ENCODE results near the gene INTS4. TPM values are rescaled to one million over a fixed set of nuclear protein-coding genes. Genes with fewer than 3 reads are reported as not detected.
"Not testable (repeated sequence)": the region's sequence is repeated elsewhere in the genome, so short reads cannot be mapped to it uniquely, and the experiment has no call there.

INTS4 gene
- polyA plus RNA-seq, 1 experiment: 18.9 TPM

DNA sequence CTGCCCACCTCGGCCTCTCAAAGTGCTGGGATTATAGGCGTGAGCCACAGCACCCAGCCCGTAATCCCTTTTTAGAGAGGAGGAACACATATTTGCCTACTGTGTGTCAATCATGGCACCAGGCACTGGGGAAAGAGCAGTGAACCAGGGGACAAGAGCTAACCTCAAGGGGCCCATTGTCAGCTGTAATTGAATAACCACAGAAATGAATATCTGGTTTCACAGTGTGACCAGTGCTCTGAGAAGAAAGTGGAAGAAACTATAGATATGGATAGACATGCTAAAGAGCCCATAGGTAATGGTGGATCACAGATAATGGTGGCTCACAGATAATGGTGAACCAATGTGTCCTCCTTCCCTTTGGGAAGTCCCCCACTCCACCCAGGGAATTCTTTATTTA is 37.2 kb upstream of the INTS4 start:
- ChIA-PET CTCF (interaction anchor here (1.3 to 1.9 kb wide), 2 partner anchors 12 to 15 kb away, joined by 3 to 8 read pairs; no protein-coding TSS in a partner anchor), POLR2A (no interaction called here)
- TF ChIP-seq, protein P1, sequence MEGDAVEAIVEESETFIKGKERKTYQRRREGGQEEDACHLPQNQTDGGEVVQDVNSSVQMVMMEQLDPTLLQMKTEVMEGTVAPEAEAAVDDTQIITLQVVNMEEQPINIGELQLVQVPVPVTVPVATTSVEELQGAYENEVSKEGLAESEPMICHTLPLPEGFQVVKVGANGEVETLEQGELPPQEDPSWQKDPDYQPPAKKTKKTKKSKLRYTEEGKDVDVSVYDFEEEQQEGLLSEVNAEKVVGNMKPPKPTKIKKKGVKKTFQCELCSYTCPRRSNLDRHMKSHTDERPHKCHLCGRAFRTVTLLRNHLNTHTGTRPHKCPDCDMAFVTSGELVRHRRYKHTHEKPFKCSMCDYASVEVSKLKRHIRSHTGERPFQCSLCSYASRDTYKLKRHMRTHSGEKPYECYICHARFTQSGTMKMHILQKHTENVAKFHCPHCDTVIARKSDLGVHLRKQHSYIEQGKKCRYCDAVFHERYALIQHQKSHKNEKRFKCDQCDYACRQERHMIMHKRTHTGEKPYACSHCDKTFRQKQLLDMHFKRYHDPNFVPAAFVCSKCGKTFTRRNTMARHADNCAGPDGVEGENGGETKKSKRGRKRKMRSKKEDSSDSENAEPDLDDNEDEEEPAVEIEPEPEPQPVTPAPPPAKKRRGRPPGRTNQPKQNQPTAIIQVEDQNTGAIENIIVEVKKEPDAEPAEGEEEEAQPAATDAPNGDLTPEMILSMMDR (IDR thresholded peaks at IDR 0.05; ENCODE audit: insufficient read depth, low read depth, low read length): no peak
- Histone ChIP-seq H3K27me3 (ENCODE audit: control insufficient read depth, insufficient read depth, low read length) (no peaks in the 10 kb centered on the region), H3K36me3 (ENCODE audit: control insufficient read depth, insufficient read depth, low read length) (no peaks in the 10 kb centered on the region), H3K4me3 (ENCODE audit: low read depth, low read length) (no peak overlapping the region)
- no peak for DNase-seq (ENCODE audit: low read depth)

DNA sequence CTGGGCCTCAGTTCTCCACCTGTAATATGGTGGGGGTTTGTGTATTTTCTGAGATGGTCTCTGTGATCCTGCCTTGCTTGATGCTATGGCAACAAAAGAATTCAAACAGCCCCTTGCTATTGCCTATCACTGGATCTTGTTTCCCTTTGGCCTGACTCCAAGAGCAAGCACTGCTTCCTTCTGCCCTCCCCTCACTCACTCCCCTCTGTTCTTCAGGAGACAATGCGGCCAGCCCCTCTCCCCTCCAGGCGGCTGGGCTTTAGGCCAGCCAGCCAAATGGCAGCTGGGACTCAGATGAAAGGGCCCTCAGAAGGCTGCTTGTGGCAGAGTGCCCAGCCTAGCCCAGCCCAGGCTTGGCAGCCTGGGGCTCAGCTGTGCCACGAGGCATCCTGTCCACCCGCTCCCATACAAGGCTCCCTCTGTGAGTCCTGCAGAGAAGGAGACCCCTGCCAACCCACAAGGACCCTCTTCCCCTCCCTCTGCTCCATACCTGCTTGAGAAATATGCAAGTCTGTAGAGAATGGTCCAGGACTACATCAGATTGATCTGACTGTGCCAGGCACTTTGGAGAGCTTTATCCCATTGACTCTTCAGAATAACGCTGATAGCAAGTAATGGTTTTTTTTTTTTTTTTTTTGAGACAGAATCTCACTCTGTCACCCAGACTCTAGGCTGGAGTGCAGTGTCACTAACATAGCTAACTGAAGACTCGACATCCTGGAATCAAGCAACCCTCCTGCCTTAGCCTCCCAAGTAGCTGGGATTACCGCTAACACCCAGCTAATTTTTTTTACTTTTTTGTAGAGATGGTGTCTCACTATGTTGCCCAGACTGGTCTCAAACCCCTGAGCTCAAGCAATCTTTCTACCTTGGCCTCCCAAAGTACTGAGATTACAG is 36.2 kb upstream of the INTS4 start:
- POLR2A ChIA-PET: interaction anchor here (0.6 to 0.7 kb wide), 2 partner anchors 159 to 380 kb away, joined by 9 to 22 read pairs; no protein-coding TSS in a partner anchor

DNA sequence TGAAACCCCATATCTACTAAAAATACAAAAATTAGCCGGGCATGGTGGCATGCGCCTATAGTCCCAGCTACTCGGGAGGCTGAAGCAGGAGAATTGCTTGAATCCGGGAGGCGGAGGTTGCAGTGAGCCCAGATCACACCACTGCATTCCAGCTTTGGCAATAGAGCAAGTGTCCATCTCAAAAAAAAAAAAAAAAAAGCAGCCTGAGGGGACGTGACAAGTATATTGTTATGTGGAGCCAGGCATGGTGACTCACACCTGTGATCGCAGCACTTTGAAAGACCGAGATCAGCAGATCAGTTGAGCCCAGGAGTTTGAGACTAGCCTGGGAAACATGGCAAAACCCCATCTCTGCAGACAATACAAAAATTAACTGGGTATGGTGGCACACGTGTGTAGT is 34.0 kb upstream of the INTS4 start:
- CTCF ChIA-PET; DNase-seq (ENCODE audit: low read depth); POLR2A ChIA-PET; H3K27me3 ChIP-seq (ENCODE audit: control insufficient read depth, insufficient read depth, low read length); H3K4me3 ChIP-seq (ENCODE audit: low read depth, low read length); H3K36me3 ChIP-seq (ENCODE audit: control insufficient read depth, insufficient read depth, low read length): not testable (repeated sequence)

More for the DNA sequence above, 36.2 kb upstream of the INTS4 start:
- H3K27me3 ChIP-seq (ENCODE audit: control insufficient read depth, insufficient read depth, low read length): no peaks in the 10 kb centered on the region
- CTCF ChIA-PET: interaction anchor here (0.9 to 1.9 kb wide), 3 partner anchors 13 to 150 kb away, joined by 3 to 8 read pairs (median 3); no protein-coding TSS in a partner anchor
- DNase-seq (ENCODE audit: low read depth): no peak
- TF ChIP-seq, protein P1 (IDR thresholded peaks at IDR 0.05; ENCODE audit: insufficient read depth, low read depth, low read length): no peak
- H3K4me3 ChIP-seq (ENCODE audit: low read depth, low read length): no peak overlapping the region
- no peaks in the 10 kb centered on the region for H3K36me3 ChIP-seq (ENCODE audit: control insufficient read depth, insufficient read depth, low read length)

DNA sequence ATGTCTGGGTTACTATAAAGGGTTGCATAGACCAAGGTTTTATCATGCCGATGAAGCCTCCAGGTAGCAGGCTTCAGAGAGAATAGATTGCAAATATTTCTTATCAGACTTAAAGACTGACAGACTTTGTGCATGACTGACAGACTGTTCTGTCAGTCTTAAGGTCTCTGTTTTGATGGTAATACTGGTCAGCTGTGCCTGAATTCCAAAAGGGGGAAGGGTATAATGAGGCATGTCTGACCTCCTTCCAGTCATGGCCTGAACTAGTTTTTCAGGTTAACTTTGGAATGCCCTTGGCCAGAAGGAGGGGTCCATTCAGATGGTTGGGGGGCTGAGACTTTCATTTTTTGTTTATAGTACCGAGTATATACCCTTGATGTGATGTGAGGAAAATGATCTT is 33.3 kb upstream of the INTS4 start:
- TF ChIP-seq, protein P1 (IDR thresholded peaks at IDR 0.05; ENCODE audit: insufficient read depth, low read depth, low read length): no peak
- Histone ChIP-seq H3K27me3 (ENCODE audit: control insufficient read depth, insufficient read depth, low read length) (no peaks in the 10 kb centered on the region), H3K36me3 (ENCODE audit: control insufficient read depth, insufficient read depth, low read length) (no peaks in the 10 kb centered on the region), H3K4me3 (ENCODE audit: low read depth, low read length) (no peak overlapping the region)
- ChIA-PET CTCF (no interaction called here), POLR2A (no interaction called here)
- DNase-seq (ENCODE audit: low read depth): no peak

DNA sequence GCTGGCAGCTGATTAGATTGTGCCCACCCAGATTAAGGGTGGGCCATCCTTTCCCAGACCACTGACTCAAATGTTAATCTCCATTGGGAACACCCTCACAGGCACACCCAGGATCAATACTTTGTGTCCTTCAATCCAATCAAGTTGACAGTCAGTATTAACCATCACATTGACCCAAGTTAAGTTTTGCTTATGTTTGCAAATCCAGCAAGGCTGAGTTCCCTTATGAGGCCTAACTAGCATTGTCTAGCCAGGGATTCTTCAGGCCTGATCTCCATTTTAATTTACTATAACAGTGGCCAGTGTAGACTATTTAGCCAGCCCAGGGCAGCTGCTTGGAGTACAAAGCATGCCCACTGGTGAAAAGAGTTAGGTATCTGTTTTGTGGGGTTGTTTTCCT is 30.9 kb upstream of the INTS4 start:
- CTCF ChIA-PET: no interaction called here
- POLR2A ChIA-PET: no interaction called here
- DNase-seq (ENCODE audit: low read depth): no peak

More for the DNA sequence above, 30.9 kb upstream of the INTS4 start:
- H3K36me3 ChIP-seq (ENCODE audit: control insufficient read depth, insufficient read depth, low read length): no peaks in the 10 kb centered on the region
- TF ChIP-seq, protein P1 (IDR thresholded peaks at IDR 0.05; ENCODE audit: insufficient read depth, low read depth, low read length): no peak
- H3K4me3 ChIP-seq (ENCODE audit: low read depth, low read length): no peak overlapping the region
- no peaks in the 10 kb centered on the region for H3K27me3 ChIP-seq (ENCODE audit: control insufficient read depth, insufficient read depth, low read length)

Measured in BJ (cell line).